Activated CD8-positive, alpha-beta memory T cell treated with anti-CD3 and anti-CD28 coated beads for 24 hours (primary cell): ENCODE data around the gene RHEB.
A peak's percentile ranks its signal among the peaks of the same experiment; 100 is the strongest.

ENCODE experiments used
- DNase-seq: peaks from one replicate; pipeline ENCODE4 v3.0.0-alpha.2; 2020

Gene RHEB

GRCh38 chr7:151429560-151430331 lies 89.9 kb downstream of the RHEB start:
- peak; percentile 60 for DNase-seq

- no peak for DNase-seq
These were observed 90.5 kb downstream of the RHEB start for GRCh38 chr7:151429237-151429559.

GRCh38 chr7:151428378-151429236 lies 91.1 kb downstream of the RHEB start:
- DNase-seq = peak; percentile 58

GRCh38 chr7:151427705-151428377 lies 91.9 kb downstream of the RHEB start:
- peak; percentile 56 for DNase-seq

GRCh38 chr7:151426904-151427704 lies 92.6 kb downstream of the RHEB start:
- no peak for DNase-seq

- no peak for DNase-seq
These were observed 93.2 kb downstream of the RHEB start for GRCh38 chr7:151426441-151426903.

GRCh38 chr7:151425670-151426440 lies 93.8 kb downstream of the RHEB start:
- DNase-seq = no peak

- DNase-seq = no peak
These were observed 94.9 kb downstream of the RHEB start for GRCh38 chr7:151424799-151425198.

GRCh38 chr7:151423936-151424335 lies 95.8 kb downstream of the RHEB start:
- no peak for DNase-seq

GRCh38 chr7:151423226-151423625 lies 96.5 kb downstream of the RHEB start:
- DNase-seq = no peak

GRCh38 chr7:151422212-151422611 lies 97.5 kb downstream of the RHEB start:
- DNase-seq = no peak

- DNase-seq = no peak
These were observed 99.6 kb downstream of the RHEB start for GRCh38 chr7:151420144-151420543.

GRCh38 chr7:151416941-151417315 lies 102.8 kb downstream of the RHEB start:
- DNase-seq = no peak

- DNase-seq = no peak
These were observed 103.4 kb downstream of the RHEB start for GRCh38 chr7:151416112-151416940.
